ENCODE measurements around the gene BTG2.

Gene BTG2

GRCh38 chr1:203320591-203321272 is 15.4 kb downstream of the BTG2 start:
- DNase-seq, result peak in 1 of 2 experiments; percentile 24

- DNase-seq, result no peak
Measured at GRCh38 chr1:203321273-203322052, 16.1 kb downstream of the BTG2 start.

- no peak for DNase-seq
Measured at GRCh38 chr1:203322500-203323179, 17.3 kb downstream of the BTG2 start.

- no peak for DNase-seq
Measured at GRCh38 chr1:203323587-203323986, 18.3 kb downstream of the BTG2 start.

GRCh38 chr1:203324105-203325025 is 19.0 kb downstream of the BTG2 start:
- DNase-seq, result no peak

GRCh38 chr1:203325026-203325417 is 19.7 kb downstream of the BTG2 start:
- DNase-seq, result no peak

- DNase-seq, result peak in 1 of 2 experiments; percentile 10
Measured at GRCh38 chr1:203325418-203326091, 20.2 kb downstream of the BTG2 start.

- peak; percentile 87 to 88 for DNase-seq
Measured at GRCh38 chr1:203326830-203327683, 21.7 kb downstream of the BTG2 start.

GRCh38 chr1:203327684-203328457 is 22.6 kb downstream of the BTG2 start:
- DNase-seq, result peak; percentile 69 to 74

GRCh38 chr1:203328714-203329122 is 23.4 kb downstream of the BTG2 start:
- DNase-seq, result peak; percentile 52 to 55

- no peak for DNase-seq
Measured at GRCh38 chr1:203331224-203331623, 25.9 kb downstream of the BTG2 start.

GRCh38 chr1:203335503-203335902 is 30.2 kb downstream of the BTG2 start:
- DNase-seq, result no peak

- no peak for DNase-seq
Measured at GRCh38 chr1:203336097-203336496, 30.8 kb downstream of the BTG2 start.

GRCh38 chr1:203338335-203339036 is 33.2 kb downstream of the BTG2 start:
- peak; percentile 23 to 25 for DNase-seq

- DNase-seq, result peak; percentile 62 to 76
Measured at GRCh38 chr1:203340112-203340790, 34.9 kb downstream of the BTG2 start.

- peak in 1 of 2 experiments; percentile 20 for DNase-seq
Measured at GRCh38 chr1:203342192-203342940, 37.0 kb downstream of the BTG2 start.

- no peak for DNase-seq
Measured at GRCh38 chr1:203343956-203344754, 38.8 kb downstream of the BTG2 start.

Data from NCI-H1930 (cell line).